Measurements from ENCODE around the gene LGALSL.

LGALSL gene

GRCh38 chr2:64455545-64455944 lies 1.6 kb downstream of the LGALSL start:
- H3K4me3 ChIP-seq (ENCODE audit: low read length): peak overlapping the region; percentile 63
- no peak for TF ChIP-seq CTCF (conservative IDR thresholded peaks at IDR 0.05; ENCODE audit: low read depth, low read length)

GRCh38 chr2:64456293-64456692 lies 2.3 kb downstream of the LGALSL start:
- H3K4me3 ChIP-seq (ENCODE audit: low read length): no peak overlapping the region
- DNase-seq (ENCODE audit: low read depth): no peak
- TF ChIP-seq CTCF (conservative IDR thresholded peaks at IDR 0.05; ENCODE audit: low read depth, low read length): no peak

More at GRCh38 chr2:64455545-64455944, 1.6 kb downstream of the LGALSL start:
- no peak for DNase-seq (ENCODE audit: low read depth)

- no peak for DNase-seq (ENCODE audit: low read depth)
- no peak for TF ChIP-seq CTCF (conservative IDR thresholded peaks at IDR 0.05; ENCODE audit: low read depth, low read length)
- H3K4me3 ChIP-seq (ENCODE audit: low read length): no peak overlapping the region
Observed at GRCh38 chr2:64457524-64457923, 3.6 kb downstream of the LGALSL start.

- DNase-seq (ENCODE audit: low read depth): no peak
- no peak overlapping the region for H3K4me3 ChIP-seq (ENCODE audit: low read length)
- TF ChIP-seq CTCF (conservative IDR thresholded peaks at IDR 0.05; ENCODE audit: low read depth, low read length): no peak
Observed at GRCh38 chr2:64459575-64459974, 5.6 kb downstream of the LGALSL start.

- DNase-seq (ENCODE audit: low read depth): no peak
- H3K4me3 ChIP-seq (ENCODE audit: low read length): no peak overlapping the region
Observed at GRCh38 chr2:64460330-64460729, 6.4 kb downstream of the LGALSL start.

GRCh38 chr2:64461271-64462058 lies 7.5 kb downstream of the LGALSL start:
- no peak overlapping the region for H3K4me3 ChIP-seq (ENCODE audit: low read length)
- no peak for DNase-seq (ENCODE audit: low read depth)
- no peak for TF ChIP-seq CTCF (conservative IDR thresholded peaks at IDR 0.05; ENCODE audit: low read depth, low read length)

More at GRCh38 chr2:64460330-64460729, 6.4 kb downstream of the LGALSL start:
- TF ChIP-seq CTCF (conservative IDR thresholded peaks at IDR 0.05; ENCODE audit: low read depth, low read length): no peak

- no peak for DNase-seq (ENCODE audit: low read depth)
- TF ChIP-seq CTCF (conservative IDR thresholded peaks at IDR 0.05; ENCODE audit: low read depth, low read length): no peak
- H3K4me3 ChIP-seq (ENCODE audit: low read length): no peak overlapping the region
Observed at GRCh38 chr2:64462171-64462570, 8.2 kb downstream of the LGALSL start.
